Measurements from ENCODE around the gene LRRC71. TPM values are rescaled to one million over a fixed set of nuclear protein-coding genes. Genes with fewer than 3 reads are reported as not detected.

LRRC71 gene
- total and polyA plus RNA-seq, 2 of the 8 experiments (the other 6 are each of a cell fraction or from before 2014, with no cell fraction given), result 0.05 TPM; not detected in 1

DNA sequence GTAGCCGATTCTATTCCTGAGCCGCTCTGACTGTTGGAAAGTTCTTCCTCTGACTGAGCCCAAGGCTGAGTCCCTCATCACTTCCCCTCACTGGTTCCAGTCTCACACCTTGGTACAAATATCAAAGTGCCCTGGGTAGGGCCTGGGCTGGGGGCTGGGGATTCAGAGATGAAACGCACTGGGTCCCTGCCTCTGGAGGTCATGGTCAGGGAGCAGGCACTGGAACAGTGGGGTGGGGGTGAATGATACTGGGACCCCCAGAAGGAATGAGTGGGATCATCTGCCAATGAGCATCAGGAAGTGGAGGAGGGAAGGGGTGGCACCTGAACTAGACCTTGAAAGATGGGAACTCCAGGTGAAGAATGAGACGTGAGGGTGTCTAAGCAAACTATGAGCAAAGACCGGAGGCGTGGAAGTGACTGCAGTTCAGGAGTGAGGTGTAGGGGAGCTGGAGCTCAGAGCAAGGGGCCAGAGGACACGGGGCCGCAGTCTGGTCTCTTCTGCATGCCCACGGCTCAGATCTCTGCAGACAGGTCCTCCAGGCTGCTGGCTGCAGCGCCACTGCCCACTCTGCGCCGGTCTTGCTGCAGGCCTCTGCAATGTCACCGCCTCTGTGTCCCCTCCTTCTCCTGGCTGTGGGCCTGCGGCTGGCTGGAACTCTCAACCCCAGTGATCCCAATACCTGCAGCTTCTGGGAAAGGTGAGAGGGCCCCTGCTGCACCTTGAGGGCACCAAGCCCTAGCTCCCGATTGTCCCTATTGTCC lies 16.9 kb upstream of the LRRC71 start (continued):
- TF ChIP-seq, protein P1, sequence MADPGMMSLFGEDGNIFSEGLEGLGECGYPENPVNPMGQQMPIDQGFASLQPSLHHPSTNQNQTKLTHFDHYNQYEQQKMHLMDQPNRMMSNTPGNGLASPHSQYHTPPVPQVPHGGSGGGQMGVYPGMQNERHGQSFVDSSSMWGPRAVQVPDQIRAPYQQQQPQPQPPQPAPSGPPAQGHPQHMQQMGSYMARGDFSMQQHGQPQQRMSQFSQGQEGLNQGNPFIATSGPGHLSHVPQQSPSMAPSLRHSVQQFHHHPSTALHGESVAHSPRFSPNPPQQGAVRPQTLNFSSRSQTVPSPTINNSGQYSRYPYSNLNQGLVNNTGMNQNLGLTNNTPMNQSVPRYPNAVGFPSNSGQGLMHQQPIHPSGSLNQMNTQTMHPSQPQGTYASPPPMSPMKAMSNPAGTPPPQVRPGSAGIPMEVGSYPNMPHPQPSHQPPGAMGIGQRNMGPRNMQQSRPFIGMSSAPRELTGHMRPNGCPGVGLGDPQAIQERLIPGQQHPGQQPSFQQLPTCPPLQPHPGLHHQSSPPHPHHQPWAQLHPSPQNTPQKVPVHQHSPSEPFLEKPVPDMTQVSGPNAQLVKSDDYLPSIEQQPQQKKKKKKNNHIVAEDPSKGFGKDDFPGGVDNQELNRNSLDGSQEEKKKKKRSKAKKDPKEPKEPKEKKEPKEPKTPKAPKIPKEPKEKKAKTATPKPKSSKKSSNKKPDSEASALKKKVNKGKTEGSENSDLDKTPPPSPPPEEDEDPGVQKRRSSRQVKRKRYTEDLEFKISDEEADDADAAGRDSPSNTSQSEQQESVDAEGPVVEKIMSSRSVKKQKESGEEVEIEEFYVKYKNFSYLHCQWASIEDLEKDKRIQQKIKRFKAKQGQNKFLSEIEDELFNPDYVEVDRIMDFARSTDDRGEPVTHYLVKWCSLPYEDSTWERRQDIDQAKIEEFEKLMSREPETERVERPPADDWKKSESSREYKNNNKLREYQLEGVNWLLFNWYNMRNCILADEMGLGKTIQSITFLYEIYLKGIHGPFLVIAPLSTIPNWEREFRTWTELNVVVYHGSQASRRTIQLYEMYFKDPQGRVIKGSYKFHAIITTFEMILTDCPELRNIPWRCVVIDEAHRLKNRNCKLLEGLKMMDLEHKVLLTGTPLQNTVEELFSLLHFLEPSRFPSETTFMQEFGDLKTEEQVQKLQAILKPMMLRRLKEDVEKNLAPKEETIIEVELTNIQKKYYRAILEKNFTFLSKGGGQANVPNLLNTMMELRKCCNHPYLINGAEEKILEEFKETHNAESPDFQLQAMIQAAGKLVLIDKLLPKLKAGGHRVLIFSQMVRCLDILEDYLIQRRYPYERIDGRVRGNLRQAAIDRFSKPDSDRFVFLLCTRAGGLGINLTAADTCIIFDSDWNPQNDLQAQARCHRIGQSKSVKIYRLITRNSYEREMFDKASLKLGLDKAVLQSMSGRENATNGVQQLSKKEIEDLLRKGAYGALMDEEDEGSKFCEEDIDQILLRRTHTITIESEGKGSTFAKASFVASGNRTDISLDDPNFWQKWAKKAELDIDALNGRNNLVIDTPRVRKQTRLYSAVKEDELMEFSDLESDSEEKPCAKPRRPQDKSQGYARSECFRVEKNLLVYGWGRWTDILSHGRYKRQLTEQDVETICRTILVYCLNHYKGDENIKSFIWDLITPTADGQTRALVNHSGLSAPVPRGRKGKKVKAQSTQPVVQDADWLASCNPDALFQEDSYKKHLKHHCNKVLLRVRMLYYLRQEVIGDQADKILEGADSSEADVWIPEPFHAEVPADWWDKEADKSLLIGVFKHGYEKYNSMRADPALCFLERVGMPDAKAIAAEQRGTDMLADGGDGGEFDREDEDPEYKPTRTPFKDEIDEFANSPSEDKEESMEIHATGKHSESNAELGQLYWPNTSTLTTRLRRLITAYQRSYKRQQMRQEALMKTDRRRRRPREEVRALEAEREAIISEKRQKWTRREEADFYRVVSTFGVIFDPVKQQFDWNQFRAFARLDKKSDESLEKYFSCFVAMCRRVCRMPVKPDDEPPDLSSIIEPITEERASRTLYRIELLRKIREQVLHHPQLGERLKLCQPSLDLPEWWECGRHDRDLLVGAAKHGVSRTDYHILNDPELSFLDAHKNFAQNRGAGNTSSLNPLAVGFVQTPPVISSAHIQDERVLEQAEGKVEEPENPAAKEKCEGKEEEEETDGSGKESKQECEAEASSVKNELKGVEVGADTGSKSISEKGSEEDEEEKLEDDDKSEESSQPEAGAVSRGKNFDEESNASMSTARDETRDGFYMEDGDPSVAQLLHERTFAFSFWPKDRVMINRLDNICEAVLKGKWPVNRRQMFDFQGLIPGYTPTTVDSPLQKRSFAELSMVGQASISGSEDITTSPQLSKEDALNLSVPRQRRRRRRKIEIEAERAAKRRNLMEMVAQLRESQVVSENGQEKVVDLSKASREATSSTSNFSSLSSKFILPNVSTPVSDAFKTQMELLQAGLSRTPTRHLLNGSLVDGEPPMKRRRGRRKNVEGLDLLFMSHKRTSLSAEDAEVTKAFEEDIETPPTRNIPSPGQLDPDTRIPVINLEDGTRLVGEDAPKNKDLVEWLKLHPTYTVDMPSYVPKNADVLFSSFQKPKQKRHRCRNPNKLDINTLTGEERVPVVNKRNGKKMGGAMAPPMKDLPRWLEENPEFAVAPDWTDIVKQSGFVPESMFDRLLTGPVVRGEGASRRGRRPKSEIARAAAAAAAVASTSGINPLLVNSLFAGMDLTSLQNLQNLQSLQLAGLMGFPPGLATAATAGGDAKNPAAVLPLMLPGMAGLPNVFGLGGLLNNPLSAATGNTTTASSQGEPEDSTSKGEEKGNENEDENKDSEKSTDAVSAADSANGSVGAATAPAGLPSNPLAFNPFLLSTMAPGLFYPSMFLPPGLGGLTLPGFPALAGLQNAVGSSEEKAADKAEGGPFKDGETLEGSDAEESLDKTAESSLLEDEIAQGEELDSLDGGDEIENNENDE (IDR thresholded peaks at IDR 0.05; ENCODE audit: insufficient replicate concordance, low read length), result no peak
- TF ChIP-seq RAD21 (IDR thresholded peaks at IDR 0.05 in 1 of 2, conservative IDR thresholded peaks at IDR 0.05 in 1 of 2; ENCODE audit: low read depth in 2 of 2, low read length in 2 of 2) (no peak), SRF (IDR thresholded peaks at IDR 0.05; ENCODE audit: low read depth, low read length) (no peak), JUN (IDR thresholded peaks at IDR 0.05; ENCODE audit: low read depth, low read length) (no peak), POLR2A (IDR thresholded peaks at IDR 0.05; ENCODE audit: control extremely low read depth in 1 of 2, low read depth in 2 of 2, low read length in 2 of 2) (no peak), SP1 (IDR thresholded peaks at IDR 0.05; ENCODE audit: low read depth, low read length) (no peak), GABPA (IDR thresholded peaks at IDR 0.05; ENCODE audit: borderline replicate concordance, insufficient read depth, low read length) (no peak), CEBPB (IDR thresholded peaks at IDR 0.05; ENCODE audit: low read depth, low read length) (no peak)
- TF ChIP-seq, protein P2, sequence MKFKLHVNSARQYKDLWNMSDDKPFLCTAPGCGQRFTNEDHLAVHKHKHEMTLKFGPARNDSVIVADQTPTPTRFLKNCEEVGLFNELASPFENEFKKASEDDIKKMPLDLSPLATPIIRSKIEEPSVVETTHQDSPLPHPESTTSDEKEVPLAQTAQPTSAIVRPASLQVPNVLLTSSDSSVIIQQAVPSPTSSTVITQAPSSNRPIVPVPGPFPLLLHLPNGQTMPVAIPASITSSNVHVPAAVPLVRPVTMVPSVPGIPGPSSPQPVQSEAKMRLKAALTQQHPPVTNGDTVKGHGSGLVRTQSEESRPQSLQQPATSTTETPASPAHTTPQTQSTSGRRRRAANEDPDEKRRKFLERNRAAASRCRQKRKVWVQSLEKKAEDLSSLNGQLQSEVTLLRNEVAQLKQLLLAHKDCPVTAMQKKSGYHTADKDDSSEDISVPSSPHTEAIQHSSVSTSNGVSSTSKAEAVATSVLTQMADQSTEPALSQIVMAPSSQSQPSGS (IDR thresholded peaks at IDR 0.05; ENCODE audit: low read length), result no peak
